Measurements from ENCODE around the gene JADE1. TPM values are rescaled to one million over a fixed set of nuclear protein-coding genes. Genes with fewer than 3 reads are reported as not detected.
A peak's percentile ranks its signal among the peaks of the same experiment; 100 is the strongest.

JADE1 gene
- total and polyA plus RNA-seq, 7 donors = 1.8 to 45.1 (median 27.7) TPM

DNA sequence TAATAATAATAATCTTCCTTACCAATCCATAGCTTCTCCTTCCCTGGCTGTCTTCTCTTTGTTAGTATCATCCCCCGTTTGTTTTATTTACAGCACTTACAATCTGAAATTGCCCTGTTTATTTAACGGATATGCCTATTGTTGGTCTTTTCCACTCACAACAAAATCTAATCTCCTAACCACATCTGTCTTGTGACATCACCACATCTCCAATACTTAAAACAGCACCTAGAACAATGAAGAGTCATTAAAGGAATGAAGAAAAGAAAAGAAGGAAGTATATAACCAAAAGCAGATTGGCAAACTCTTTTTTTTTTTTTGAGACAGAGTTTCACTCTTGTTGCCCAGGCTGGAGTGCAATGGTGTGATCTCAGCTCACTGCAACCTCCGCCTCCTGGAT is 38.7 kb upstream of the JADE1 start:
- H3K4me3 ChIP-seq = no peak overlapping the region
- no peak for DNase-seq
- intact Hi-C loops (cut with DNase I) = no loop called here
- H3K36me3 ChIP-seq = no peaks in the 10 kb centered on the region
- no peak for TF ChIP-seq POLR2A (IDR thresholded peaks at IDR 0.05)
- TF ChIP-seq, protein P1, sequence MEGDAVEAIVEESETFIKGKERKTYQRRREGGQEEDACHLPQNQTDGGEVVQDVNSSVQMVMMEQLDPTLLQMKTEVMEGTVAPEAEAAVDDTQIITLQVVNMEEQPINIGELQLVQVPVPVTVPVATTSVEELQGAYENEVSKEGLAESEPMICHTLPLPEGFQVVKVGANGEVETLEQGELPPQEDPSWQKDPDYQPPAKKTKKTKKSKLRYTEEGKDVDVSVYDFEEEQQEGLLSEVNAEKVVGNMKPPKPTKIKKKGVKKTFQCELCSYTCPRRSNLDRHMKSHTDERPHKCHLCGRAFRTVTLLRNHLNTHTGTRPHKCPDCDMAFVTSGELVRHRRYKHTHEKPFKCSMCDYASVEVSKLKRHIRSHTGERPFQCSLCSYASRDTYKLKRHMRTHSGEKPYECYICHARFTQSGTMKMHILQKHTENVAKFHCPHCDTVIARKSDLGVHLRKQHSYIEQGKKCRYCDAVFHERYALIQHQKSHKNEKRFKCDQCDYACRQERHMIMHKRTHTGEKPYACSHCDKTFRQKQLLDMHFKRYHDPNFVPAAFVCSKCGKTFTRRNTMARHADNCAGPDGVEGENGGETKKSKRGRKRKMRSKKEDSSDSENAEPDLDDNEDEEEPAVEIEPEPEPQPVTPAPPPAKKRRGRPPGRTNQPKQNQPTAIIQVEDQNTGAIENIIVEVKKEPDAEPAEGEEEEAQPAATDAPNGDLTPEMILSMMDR (IDR thresholded peaks at IDR 0.05) = no peak
- TF ChIP-seq EP300 (IDR thresholded peaks at IDR 0.05) = no peak
- TF ChIP-seq POLR2AphosphoS5 (IDR thresholded peaks at IDR 0.05) = no peak
- no peaks in the 10 kb centered on the region for H3K27me3 ChIP-seq
- H3K27ac ChIP-seq = no peak overlapping the region
- peaks cover 0 to 2% (median 0%) of the 10 kb centered on the region in 4 donors for H3K9me3 ChIP-seq
- WGBS, 2 donors = 57 to 73% methylated on average over 3 of the region's 3 CpGs
- no peaks in the 10 kb centered on the region for H3K4me1 ChIP-seq

DNA sequence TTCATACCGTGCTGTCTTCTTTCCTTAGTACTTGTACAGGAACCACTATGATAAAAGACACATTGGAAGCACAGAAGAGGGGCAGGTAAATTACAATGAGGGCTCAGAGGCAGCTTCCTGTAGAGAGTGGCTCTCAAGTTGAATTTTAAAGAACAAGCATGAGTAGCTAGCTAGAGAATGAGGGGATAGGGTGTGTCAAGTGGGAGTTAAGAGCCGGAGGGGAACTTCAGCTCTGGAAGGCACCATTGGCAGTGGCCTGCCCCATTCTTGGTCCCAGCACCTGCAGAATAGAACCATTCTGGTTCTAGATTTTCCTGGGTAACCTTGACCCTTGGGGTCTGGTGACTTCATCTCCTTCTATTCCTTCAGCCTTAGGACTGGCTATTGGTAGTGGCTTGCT is 34.0 kb upstream of the JADE1 start:
- Histone ChIP-seq H3K4me3 (no peak overlapping the region), H3K27ac (no peak overlapping the region), H3K4me1 (peaks cover 0 to 8% (median 3%) of the 10 kb centered on the region in 4 donors), H3K27me3 (no peaks in the 10 kb centered on the region), H3K9me3 (peaks cover 0 to 2% (median 0%) of the 10 kb centered on the region in 4 donors), H3K36me3 (no peaks in the 10 kb centered on the region)
- no peak for DNase-seq
- TF ChIP-seq POLR2A (IDR thresholded peaks at IDR 0.05) (no peak), POLR2AphosphoS5 (IDR thresholded peaks at IDR 0.05) (no peak), EP300 (IDR thresholded peaks at IDR 0.05) (no peak)
- TF ChIP-seq, protein P1 (IDR thresholded peaks at IDR 0.05) = no peak
- intact Hi-C loops (cut with DNase I) = no loop called here
- 91 to 94% methylated on average over 2 of the region's 2 CpGs for WGBS, 2 donors

DNA sequence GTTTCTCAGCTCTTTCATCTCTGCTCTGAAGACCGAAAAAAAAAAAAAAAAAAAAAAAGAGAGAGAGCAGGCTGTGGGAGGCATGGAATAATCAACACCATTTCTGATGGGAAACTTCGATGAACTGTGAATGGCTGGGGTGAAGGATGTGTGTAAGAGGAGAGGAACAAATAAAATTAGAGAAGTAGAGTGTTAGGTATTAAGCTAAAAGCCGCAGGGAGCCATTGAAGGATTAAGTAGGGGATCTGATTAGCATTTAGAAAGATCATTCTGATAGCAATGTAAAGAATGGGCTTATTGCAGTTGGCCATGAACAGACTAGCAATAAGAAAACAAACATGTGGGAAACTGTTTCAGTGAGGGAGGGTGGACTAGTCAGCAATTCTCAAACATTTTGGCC is 33.6 kb upstream of the JADE1 start:
- no peak for DNase-seq
- H3K36me3 ChIP-seq = no peaks in the 10 kb centered on the region
- peaks cover 0 to 2% (median 0%) of the 10 kb centered on the region in 4 donors for H3K9me3 ChIP-seq
- TF ChIP-seq POLR2AphosphoS5 (IDR thresholded peaks at IDR 0.05) (no peak), POLR2A (IDR thresholded peaks at IDR 0.05) (no peak), EP300 (IDR thresholded peaks at IDR 0.05) (no peak)
- TF ChIP-seq, protein P1 (IDR thresholded peaks at IDR 0.05) = no peak
- 72 to 76% methylated on average over 3 of the region's 3 CpGs for WGBS, 2 donors
- no peak overlapping the region for H3K4me3 ChIP-seq
- H3K4me1 ChIP-seq = peaks cover 0 to 8% (median 3%) of the 10 kb centered on the region in 4 donors
- H3K27me3 ChIP-seq = no peaks in the 10 kb centered on the region
- intact Hi-C loops (cut with DNase I) = no loop called here
- H3K27ac ChIP-seq = no peak overlapping the region

DNA sequence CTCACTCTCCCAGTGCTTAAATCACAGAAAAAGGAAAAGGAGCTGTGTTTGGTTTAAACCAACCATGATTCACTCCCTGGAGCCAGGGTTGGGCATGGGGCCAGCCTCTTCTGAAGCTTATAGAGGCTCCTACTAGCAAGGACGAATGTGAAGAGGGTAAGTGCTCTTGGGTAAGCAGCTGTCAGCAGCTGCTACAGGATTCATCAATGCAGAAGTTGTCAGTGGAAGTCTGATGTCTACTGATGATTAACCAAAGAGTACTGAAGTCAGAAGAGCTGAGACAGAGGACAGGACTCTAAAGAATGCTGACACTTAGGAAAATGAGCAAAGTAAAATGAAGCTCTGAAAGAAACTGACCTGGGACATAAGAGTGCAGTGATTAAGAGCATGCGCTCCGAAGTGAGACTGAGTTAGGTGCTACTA is 32.7 kb upstream of the JADE1 start:
- Histone ChIP-seq H3K27me3 (no peaks in the 10 kb centered on the region), H3K27ac (no peak overlapping the region), H3K4me3 (no peak overlapping the region), H3K36me3 (no peaks in the 10 kb centered on the region), H3K4me1 (peaks cover 0 to 8% (median 3%) of the 10 kb centered on the region in 4 donors), H3K9me3 (peaks cover 0 to 2% (median 0%) of the 10 kb centered on the region in 4 donors)
- WGBS, 2 donors = 63 to 70% methylated on average over 3 of the region's 3 CpGs
- TF ChIP-seq POLR2A (IDR thresholded peaks at IDR 0.05) (no peak), POLR2AphosphoS5 (IDR thresholded peaks at IDR 0.05) (no peak), EP300 (IDR thresholded peaks at IDR 0.05) (no peak)
- TF ChIP-seq, protein P1 (IDR thresholded peaks at IDR 0.05) = no peak
- intact Hi-C loops (cut with DNase I) = no loop called here
- peak; percentile 73 for DNase-seq

DNA sequence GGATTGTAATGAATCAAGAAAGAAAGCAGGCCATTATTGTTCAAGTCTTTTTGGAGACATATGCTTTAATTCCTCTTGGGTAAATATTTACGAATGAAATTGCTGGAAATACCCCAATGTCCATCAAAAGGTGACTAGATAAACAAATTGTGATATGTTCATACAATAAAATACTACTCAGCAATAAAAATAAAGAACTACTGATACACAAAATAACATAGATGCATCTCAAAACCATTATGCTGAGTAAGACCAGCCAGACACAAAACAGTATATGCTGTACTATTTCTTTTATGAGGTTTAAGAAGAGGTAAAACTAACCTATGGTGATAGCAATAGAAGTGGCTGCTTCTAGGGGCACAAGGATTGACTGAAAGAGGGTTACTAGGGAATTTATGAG is 28.8 kb upstream of the JADE1 start:
- intact Hi-C loops (cut with DNase I) = no loop called here
- no peaks in the 10 kb centered on the region for H3K27me3 ChIP-seq
- H3K36me3 ChIP-seq = no peaks in the 10 kb centered on the region
- no peak overlapping the region for H3K27ac ChIP-seq
- TF ChIP-seq, protein P1 (IDR thresholded peaks at IDR 0.05) = no peak
- TF ChIP-seq POLR2AphosphoS5 (IDR thresholded peaks at IDR 0.05) (no peak), EP300 (IDR thresholded peaks at IDR 0.05) (no peak), POLR2A (IDR thresholded peaks at IDR 0.05) (no peak)
- peaks cover 0 to 8% (median 3%) of the 10 kb centered on the region in 4 donors for H3K4me1 ChIP-seq
- H3K4me3 ChIP-seq = no peak overlapping the region
- DNase-seq = no peak
- peaks cover 0 to under 1% (median 0%) of the 10 kb centered on the region in 4 donors for H3K9me3 ChIP-seq
- WGBS, 2 donors = 30 to 77% methylated on average over 1 of the region's 1 CpG

Data from sigmoid colon (tissue), 7 donors.